Hepatocyte (in vitro differentiated cells): ENCODE results near the gene TEX26. TPM values are rescaled to one million over a fixed set of nuclear protein-coding genes. Genes with fewer than 3 reads are reported as not detected.

Experiments
- DNase-seq: peaks from one replicate; pipeline ENCODE4 v3.0.0-alpha.2; 2016; ENCODE audit warnings: low spot score
- H2AFZ ChIP-seq: fragments of 200-600 bp; sonication (generic); 2 replicates; pipeline ENCODE4 v1.6.0; 2016; ENCODE audit warnings: antibody characterized with exemption, mild to moderate bottlenecking
- H3K27ac ChIP-seq: fragments of 200-600 bp; sonication (generic); 2 replicates; pipeline ENCODE4 v1.5.1; 2016; ENCODE audit warnings: mild to moderate bottlenecking
- H3K27me3 ChIP-seq: fragments of 200-600 bp; sonication (generic); 2 replicates; pipeline ENCODE4 v1.6.1; 2016
- H3K36me3 ChIP-seq: fragments of 200-600 bp; sonication (generic); replicated peaks from 2 replicates; pipeline ENCODE4 v1.5.1; 2016; ENCODE audit warnings: low read depth; ENCODE audit not compliant: insufficient read depth
- H3K4me1 ChIP-seq: fragments of 200-600 bp; sonication (generic); 2 replicates; pipeline ENCODE4 v1.5.1; 2016; ENCODE audit warnings: mild to moderate bottlenecking, moderate library complexity; ENCODE audit not compliant: insufficient read depth
- H3K4me2 ChIP-seq: fragments of 200-600 bp; sonication (generic); 2 replicates; pipeline ENCODE4 v1.6.0; 2016
- H3K4me3 ChIP-seq: fragments of 200-600 bp; sonication (generic); 2 replicates; pipeline ENCODE4 v1.5.1; 2016; ENCODE audit warnings: mild to moderate bottlenecking
- H3K79me2 ChIP-seq: fragments of 200-600 bp; sonication (generic); 2 replicates; pipeline ENCODE4 v1.6.0; 2017; ENCODE audit warnings: mild to moderate bottlenecking
- H3K9me2 ChIP-seq: fragments of 200-600 bp; sonication (generic); replicated peaks from 2 replicates; pipeline ENCODE4 v1.6.0; 2017; ENCODE audit warnings: mild to moderate bottlenecking; ENCODE audit not compliant: insufficient read depth
- H3K9me3 ChIP-seq: fragments of 200-600 bp; sonication (generic); 2 replicates; pipeline ENCODE4 v1.5.1; 2016; ENCODE audit warnings: low read depth, mild to moderate bottlenecking
- H4K20me1 ChIP-seq: fragments of 200-600 bp; sonication (generic); 2 replicates; pipeline ENCODE4 v1.6.0; 2016; ENCODE audit warnings: mild to moderate bottlenecking; ENCODE audit not compliant: insufficient read depth, poor library complexity, severe bottlenecking
- EZH2 ChIP-seq: fragments of 200-600 bp; sonication (generic); IDR thresholded peaks from 2 replicates; pipeline ENCODE4 v1.6.1; 2016; ENCODE audit warnings: antibody characterized with exemption, mild to moderate bottlenecking, borderline replicate concordance
- EZH2phosphoT487 ChIP-seq: fragments of 200-600 bp; sonication (generic); IDR thresholded peaks from one replicate; pipeline ENCODE4 v1.6.1; 2018; ENCODE audit warnings: antibody characterized with exemption, mild to moderate bottlenecking, low read depth, moderate library complexity; ENCODE audit not compliant: unreplicated experiment, severe bottlenecking
- WGBS: methylation state at CpG from one replicate; pipeline ENCODE4 v1.1.6; 2016; ENCODE audit warnings: low lambda C conversion rate; ENCODE audit errors: missing lambda C conversion rate; 5-methylcytosine and 5-hydroxymethylcytosine counted together
- polyA plus RNA-seq: library from polyadenylated mRNA; unstranded; fragments of >200 nt; fragmentation: Nextera tagmentation; extraction: Ambion mirVana; gene quantifications from 2 replicates; pipeline ENCODE4 v1.2.1, GENCODE V29; 2016
- total RNA-seq: library from RNA; depleted of rRNA; stranded (reverse); fragments of >200 nt; gene quantifications from 2 replicates; pipeline ENCODE4 v1.2.3, GENCODE V29; 2014
- TF ChIP-seq, protein P1 (sequence below): fragments of 200-600 bp; sonication (generic); IDR thresholded peaks from 2 replicates; pipeline ENCODE4 v1.5.1; 2016; ENCODE audit warnings: antibody characterized with exemption, mild to moderate bottlenecking; ENCODE audit not compliant: poor library complexity

Gene TEX26
- total and polyA plus RNA-seq, 2 experiments from 2014 or later: 0.57 to 1.1 TPM

DNA sequence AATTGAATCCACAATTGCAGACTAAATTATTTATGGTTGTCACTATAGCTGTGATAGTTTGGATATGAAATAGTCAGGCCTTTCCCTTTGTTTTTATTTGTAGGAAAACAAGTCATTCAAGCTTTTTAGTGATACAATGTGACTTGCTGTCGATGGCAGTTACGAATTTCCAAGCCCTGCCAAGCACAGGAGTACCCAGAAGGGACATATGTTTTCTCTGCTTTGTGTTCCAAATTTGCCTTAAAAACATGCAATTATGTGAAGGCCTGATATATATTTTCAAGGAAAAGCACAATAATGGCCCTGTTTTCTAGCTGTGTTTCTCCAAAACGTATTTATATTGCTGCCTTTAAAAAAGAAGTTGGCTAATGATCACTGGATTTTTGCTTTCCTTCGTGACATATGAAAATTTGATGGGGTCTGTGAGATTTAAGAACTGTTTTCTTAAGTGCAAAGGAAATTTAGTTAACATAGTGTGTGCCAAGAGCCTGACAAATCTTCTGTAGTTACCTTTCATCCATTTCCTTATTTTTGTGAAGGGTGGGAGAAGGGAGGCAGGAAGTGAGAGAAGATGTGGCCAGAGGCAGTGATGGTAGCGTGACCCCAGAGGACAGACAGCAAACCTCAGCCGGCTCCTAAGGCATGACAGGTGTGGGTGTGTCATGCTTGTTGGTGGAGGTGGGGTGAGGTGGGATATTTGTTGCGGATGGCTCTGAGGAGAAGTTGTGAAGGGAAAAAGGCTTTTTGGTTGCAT lies 79.6 kb downstream of the TEX26 start:
- WGBS: 59% methylated on average over 7 of the region's 7 CpGs
- no peak overlapping the region for H3K27ac ChIP-seq
- no peaks in the 10 kb centered on the region for H3K9me3 ChIP-seq
- no peaks in the 10 kb centered on the region for H3K79me2 ChIP-seq
- H3K4me3 ChIP-seq: no peak overlapping the region
- no peak for DNase-seq
- no peaks in the 10 kb centered on the region for H3K9me2 ChIP-seq
- no peak overlapping the region for H2AFZ ChIP-seq
- no peaks in the 10 kb centered on the region for H4K20me1 ChIP-seq
- H3K27me3 ChIP-seq: no peaks in the 10 kb centered on the region
- TF ChIP-seq EZH2phosphoT487 (no peak), EZH2 (no peak)
- TF ChIP-seq, protein P1, sequence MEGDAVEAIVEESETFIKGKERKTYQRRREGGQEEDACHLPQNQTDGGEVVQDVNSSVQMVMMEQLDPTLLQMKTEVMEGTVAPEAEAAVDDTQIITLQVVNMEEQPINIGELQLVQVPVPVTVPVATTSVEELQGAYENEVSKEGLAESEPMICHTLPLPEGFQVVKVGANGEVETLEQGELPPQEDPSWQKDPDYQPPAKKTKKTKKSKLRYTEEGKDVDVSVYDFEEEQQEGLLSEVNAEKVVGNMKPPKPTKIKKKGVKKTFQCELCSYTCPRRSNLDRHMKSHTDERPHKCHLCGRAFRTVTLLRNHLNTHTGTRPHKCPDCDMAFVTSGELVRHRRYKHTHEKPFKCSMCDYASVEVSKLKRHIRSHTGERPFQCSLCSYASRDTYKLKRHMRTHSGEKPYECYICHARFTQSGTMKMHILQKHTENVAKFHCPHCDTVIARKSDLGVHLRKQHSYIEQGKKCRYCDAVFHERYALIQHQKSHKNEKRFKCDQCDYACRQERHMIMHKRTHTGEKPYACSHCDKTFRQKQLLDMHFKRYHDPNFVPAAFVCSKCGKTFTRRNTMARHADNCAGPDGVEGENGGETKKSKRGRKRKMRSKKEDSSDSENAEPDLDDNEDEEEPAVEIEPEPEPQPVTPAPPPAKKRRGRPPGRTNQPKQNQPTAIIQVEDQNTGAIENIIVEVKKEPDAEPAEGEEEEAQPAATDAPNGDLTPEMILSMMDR: no peak
- H3K4me1 ChIP-seq: no peaks in the 10 kb centered on the region
- H3K4me2 ChIP-seq: no peak overlapping the region
- no peaks in the 10 kb centered on the region for H3K36me3 ChIP-seq

DNA sequence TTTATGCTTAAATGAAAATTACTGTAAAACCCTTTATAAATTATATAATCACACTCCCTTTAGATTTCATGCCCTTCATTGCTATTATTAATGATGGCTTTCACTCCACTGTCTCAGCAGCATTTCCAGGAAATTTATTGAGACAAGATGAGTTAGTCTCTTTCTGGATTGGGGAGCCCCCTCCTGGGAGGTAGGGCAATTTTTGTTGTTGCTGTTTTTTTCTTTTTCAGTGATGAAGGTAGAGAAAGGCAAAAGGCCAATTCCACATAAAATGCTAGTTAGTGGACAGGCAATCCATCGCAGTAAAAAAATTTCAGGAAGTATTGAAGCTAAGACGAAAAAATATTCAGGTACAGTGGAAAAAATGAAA lies 80.2 kb downstream of the TEX26 start:
- Histone ChIP-seq H2AFZ (no peak overlapping the region), H3K36me3 (no peaks in the 10 kb centered on the region), H4K20me1 (no peaks in the 10 kb centered on the region), H3K27me3 (no peaks in the 10 kb centered on the region), H3K4me1 (no peaks in the 10 kb centered on the region), H3K9me2 (no peaks in the 10 kb centered on the region), H3K4me3 (no peak overlapping the region), H3K9me3 (no peaks in the 10 kb centered on the region), H3K4me2 (no peak overlapping the region), H3K27ac (no peak overlapping the region), H3K79me2 (no peaks in the 10 kb centered on the region)
- DNase-seq: no peak
- no peak for TF ChIP-seq EZH2
- TF ChIP-seq, protein P1: peak; percentile 43
- 65% methylated on average over 2 of the region's 2 CpGs for WGBS

DNA sequence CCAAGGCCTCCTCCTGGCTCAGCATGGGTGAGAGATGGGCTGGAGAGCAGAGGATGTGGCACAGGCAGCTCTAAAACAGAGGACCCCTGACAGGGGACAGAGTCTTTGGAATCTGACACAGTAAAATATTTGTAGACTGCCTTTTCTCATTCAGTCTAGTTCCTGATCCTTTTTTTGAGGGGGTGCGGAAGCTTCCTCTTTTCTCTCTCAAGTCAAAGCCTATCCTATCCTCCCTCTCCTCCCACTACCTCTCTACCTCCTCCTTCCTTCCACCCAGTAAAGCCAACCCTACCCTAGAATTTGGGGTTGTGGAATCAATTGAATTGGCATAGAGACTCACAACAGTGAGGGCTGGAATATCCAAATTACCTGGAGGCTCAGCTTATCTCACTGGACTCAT lies 82.0 kb downstream of the TEX26 start:
- no peak for DNase-seq
- TF ChIP-seq EZH2phosphoT487 (no peak), EZH2 (no peak)
- TF ChIP-seq, protein P1: no peak
- no peak overlapping the region for H3K4me3 ChIP-seq
- no peaks in the 10 kb centered on the region for H3K9me2 ChIP-seq
- no peaks in the 10 kb centered on the region for H3K79me2 ChIP-seq
- H3K9me3 ChIP-seq: no peaks in the 10 kb centered on the region
- no peaks in the 10 kb centered on the region for H3K4me1 ChIP-seq
- H2AFZ ChIP-seq: no peak overlapping the region
- no peaks in the 10 kb centered on the region for H3K36me3 ChIP-seq
- no peaks in the 10 kb centered on the region for H4K20me1 ChIP-seq
- no peak overlapping the region for H3K27ac ChIP-seq
- 100% methylated on average over 1 of the region's 1 CpG for WGBS
- no peaks in the 10 kb centered on the region for H3K27me3 ChIP-seq
- H3K4me2 ChIP-seq: no peak overlapping the region

DNA sequence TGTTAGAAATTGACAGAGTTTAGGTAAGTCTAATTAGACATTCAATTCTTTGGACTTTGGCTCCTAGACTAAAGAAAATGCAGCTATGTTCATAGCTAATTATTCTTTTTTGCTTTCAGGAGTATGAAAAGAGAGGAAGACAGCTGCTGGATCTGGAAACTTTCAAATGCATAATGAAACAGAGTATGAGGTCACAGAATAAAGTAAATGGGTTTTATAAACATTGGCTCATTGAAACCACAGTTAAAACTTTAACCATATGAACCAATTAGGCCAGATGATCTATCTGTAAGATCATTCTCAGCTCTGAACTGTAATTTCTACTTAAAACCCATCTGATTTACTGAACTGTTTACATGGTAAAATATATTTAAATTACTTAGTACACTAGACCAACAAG lies 82.7 kb downstream of the TEX26 start:
- Histone ChIP-seq H3K4me1 (no peaks in the 10 kb centered on the region), H3K9me3 (no peaks in the 10 kb centered on the region), H3K79me2 (no peaks in the 10 kb centered on the region), H3K27me3 (no peaks in the 10 kb centered on the region), H3K4me3 (no peak overlapping the region), H3K9me2 (no peaks in the 10 kb centered on the region), H2AFZ (no peak overlapping the region), H3K36me3 (no peaks in the 10 kb centered on the region), H4K20me1 (no peaks in the 10 kb centered on the region), H3K27ac (no peak overlapping the region), H3K4me2 (no peak overlapping the region)
- no peak for DNase-seq
- no peak for TF ChIP-seq EZH2
- no peak for TF ChIP-seq EZH2phosphoT487
- TF ChIP-seq, protein P1: no peak
